B cell (primary cell): ENCODE measurements around the gene ZNF438. TPM values are rescaled to one million over a fixed set of nuclear protein-coding genes. Genes with fewer than 3 reads are reported as not detected.

Experiments
- ATAC-seq: fragments of 200-7000 bp; cut with Tn5 transposase; one replicate; pipeline ENCODE4 v1.10.0; 2021; ENCODE audit warnings: low read depth, mild to moderate bottlenecking, moderate number of reproducible peaks, moderate library complexity
- CTCF ChIA-PET: fragments of 350-600 bp; sonication (Branson Sonifier 250); formaldehyde crosslinking; loops from one replicate; lab custom pipeline; 2021; ENCODE audit warnings: antibody characterized with exemption, inconsistent platforms; lab: Charles Lee
- POLR2A ChIA-PET: fragments of 350-600 bp; sonication (Branson Sonifier 250); formaldehyde crosslinking; loops from one replicate; lab custom pipeline; 2021; ENCODE audit warnings: antibody characterized with exemption; lab: Charles Lee
- DNase-seq: peaks from one replicate; pipeline ENCODE4 v3.0.0; 2013
- H2AFZ ChIP-seq: 2 replicates; pipeline ENCODE4 v1.6.1; 2012; ENCODE audit warnings: mild to moderate bottlenecking, low read depth, low read length; ENCODE audit not compliant: insufficient read depth, poor library complexity, severe bottlenecking
- H3K27ac ChIP-seq, 2 donors: 1 replicate in 1 of 2; 2 replicates in 1 of 2; pipeline ENCODE4 v1.5.1; 2012 to 2013; ENCODE audit warnings: low read length in 2 of 2, mild to moderate bottlenecking in 2 of 2, moderate library complexity in 1 of 2
- H3K27me3 ChIP-seq, 4 experiments: fragments of 200-600 bp in 1 of 4; sonication (generic) in 1 of 4; replicated peaks in 1 of 4; 1 replicate in 2 of 4; 2 replicates in 2 of 4; pipeline versions ENCODE4 v1.6.1 to v1.7.0; 2013 to 2016; ENCODE audit warnings: low read length in 3 of 4, mild to moderate bottlenecking in 2 of 4, mixed read lengths in 1 of 4, moderate library complexity in 1 of 4; ENCODE audit not compliant: insufficient read depth in 4 of 4, control insufficient read depth in 3 of 4; ENCODE audit errors: control extremely low read depth in 1 of 4
- H3K36me3 ChIP-seq, 2 experiments: replicated peaks in 1 of 2; 1 replicate in 1 of 2; 2 replicates in 1 of 2; pipeline versions ENCODE4 v1.6.1 to v1.7.1; 2013; ENCODE audit warnings: low read length in 1 of 2; ENCODE audit not compliant: insufficient read depth in 2 of 2, control insufficient read depth in 1 of 2; ENCODE audit errors: control extremely low read depth in 1 of 2, extremely low read depth in 1 of 2
- H3K4me1 ChIP-seq, 2 donors: fragments of 200-600 bp in 1 of 2; sonication (generic) in 1 of 2; 1 replicate in 1 of 2; 2 replicates in 1 of 2; pipeline versions ENCODE4 v1.5.1 to v1.6.1; 2013 to 2017; ENCODE audit warnings: low read length in 2 of 2; ENCODE audit not compliant: control insufficient read depth in 2 of 2, insufficient read depth in 2 of 2
- H3K4me2 ChIP-seq: replicated peaks from 2 replicates; pipeline ENCODE3; 2012; ENCODE audit warnings: mild to moderate bottlenecking, low read depth, low read length; ENCODE audit not compliant: poor library complexity, severe bottlenecking
- H3K4me3 ChIP-seq, 5 experiments: fragments of 200-600 bp in 1 of 5; sonication (generic) in 1 of 5; 1 replicate in 3 of 5; 2 replicates in 2 of 5; pipeline versions ENCODE4 v1.5.1 to v1.7.0; 2011 to 2016; ENCODE audit warnings: low read length in 4 of 5, mild to moderate bottlenecking in 4 of 5, low read depth in 2 of 5, control low read depth in 1 of 5, moderate library complexity in 1 of 5; ENCODE audit not compliant: insufficient read depth in 1 of 5; ENCODE audit errors: control extremely low read depth in 1 of 5, extremely low read depth in 1 of 5
- H3K79me2 ChIP-seq: fragments of 200-600 bp; sonication (generic); one replicate; pipeline ENCODE4 v1.6.0; 2016; ENCODE audit warnings: low read length; ENCODE audit not compliant: control insufficient read depth, insufficient read depth
- H3K9ac ChIP-seq: fragments of 200-600 bp; sonication (generic); 2 replicates; pipeline ENCODE4 v1.6.1; 2017; ENCODE audit warnings: mild to moderate bottlenecking, low read length, moderate library complexity
- H3K9me3 ChIP-seq, 3 donors: one replicate each; pipeline versions ENCODE4 v1.6.1 to v1.7.1; 2013; ENCODE audit warnings: low read length in 2 of 3; ENCODE audit not compliant: control insufficient read depth in 2 of 3, insufficient read depth in 1 of 3; ENCODE audit errors: control extremely low read depth in 1 of 3
- H4K20me1 ChIP-seq: 2 replicates; pipeline ENCODE4 v1.6.0; 2012; ENCODE audit warnings: mild to moderate bottlenecking, low read length; ENCODE audit not compliant: insufficient read depth, control insufficient read depth, poor library complexity, severe bottlenecking
- H3K27ac Mint-ChIP-seq: one replicate; pipeline ENCODE4 v1.8.0; 2021; ENCODE audit warnings: mixed read lengths
- H3K27me3 Mint-ChIP-seq: one replicate; pipeline ENCODE4 v1.8.0; 2021; ENCODE audit warnings: mixed read lengths
- H3K4me1 Mint-ChIP-seq: one replicate; pipeline ENCODE4 v1.8.0; 2021; ENCODE audit warnings: mixed read lengths
- H3K4me3 Mint-ChIP-seq: one replicate; pipeline ENCODE4 v1.8.0; 2021; ENCODE audit warnings: mixed read lengths
- H3K9me3 Mint-ChIP-seq: one replicate; pipeline ENCODE4 v1.8.0; 2022; ENCODE audit warnings: mixed read lengths; ENCODE audit not compliant: insufficient read depth
- CTCF ChIP-seq: fragments of 200-600 bp; IDR thresholded peaks from one replicate; pipeline ENCODE4 v1.8.0; 2022; ENCODE audit warnings: antibody characterized with exemption, mild to moderate bottlenecking
- EZH2 ChIP-seq: IDR thresholded peaks from 2 replicates; pipeline ENCODE4 v1.6.1; 2012; ENCODE audit warnings: borderline replicate concordance, low read depth, mild to moderate bottlenecking, moderate library complexity, low read length; ENCODE audit not compliant: insufficient read depth, poor library complexity, severe bottlenecking
- WGBS: methylation state at CpG from one replicate; pipeline ENCODE4 v1.1.5; 2013; ENCODE audit warnings: missing lambda C conversion rate; ENCODE audit not compliant: insufficient coverage; 5-methylcytosine and 5-hydroxymethylcytosine counted together
- intact Hi-C: fragments of 100-400 bp; cut with micrococcal nuclease; formaldehyde crosslinking; loops from one replicate; pipeline ENCODE4 v1.10.0; 2022
- polyA plus RNA-seq: library from polyadenylated mRNA; depleted of rRNA; stranded (reverse); fragments of >200 nt; gene quantifications from 2 replicates; pipeline ENCODE4 v1.2.3, GENCODE V29; 2012
- total RNA-seq, 2 donors: library from RNA; stranded (reverse); fragments of 120-200 nt in 1 of 2; gene quantifications; 1 replicate in 1 of 2; 2 replicates in 1 of 2; pipeline versions ENCODE4 v1.2.3 to v1.2.4, GENCODE V29; 2013 to 2022

Gene ZNF438
- total and polyA plus RNA-seq, 2 donors (not counting 1 experiment from before 2014, with no cell fraction given) = 2.0 to 3.7 TPM

- WGBS = no CpG with 5 or more reads among the region's 1 CpG
- intact Hi-C loops = loop anchor here (10.0 kb wide), 2 partner anchors 331 to 1409 kb away; partner anchors contain the start of gene CCDC7
- H3K27ac ChIP-seq = no peak overlapping the region
- H3K9ac ChIP-seq = no peak overlapping the region
- H3K4me3 Mint-ChIP-seq = no peak overlapping the region
- ATAC-seq = no peak
- peaks cover 3% of the 10 kb centered on the region for H3K9me3 Mint-ChIP-seq
- no peak overlapping the region for H3K27ac Mint-ChIP-seq
- no peaks in the 10 kb centered on the region for H3K27me3 Mint-ChIP-seq
- POLR2A ChIA-PET = no interaction called here
- CTCF ChIA-PET = interaction anchor here (0.6 kb wide), 1 partner anchor 13 kb away, joined by 3 read pairs; no protein-coding TSS in a partner anchor
- no peak overlapping the region for H2AFZ ChIP-seq
- no peaks in the 10 kb centered on the region for H3K36me3 ChIP-seq
- H3K4me2 ChIP-seq = no peak overlapping the region
- no peak for DNase-seq
- H3K4me3 ChIP-seq = no peak overlapping the region
- no peaks in the 10 kb centered on the region for H3K27me3 ChIP-seq
- H3K4me1 Mint-ChIP-seq = peaks cover 13% of the 10 kb centered on the region
- no peak for TF ChIP-seq EZH2
- no peak for TF ChIP-seq CTCF
- no peaks in the 10 kb centered on the region for H3K9me3 ChIP-seq
- H3K4me1 ChIP-seq = peaks cover 7 to 16% of the 10 kb centered on the region in 2 donors
- H4K20me1 ChIP-seq = no peaks in the 10 kb centered on the region
- peaks cover 6% of the 10 kb centered on the region for H3K79me2 ChIP-seq
Observed at GRCh38 chr10:31035266-31035798, 3.7 kb upstream of the ZNF438 start.

- ATAC-seq (no peak), DNase-seq (no peak)
- no peak overlapping the region for H3K9ac ChIP-seq
- H3K79me2 ChIP-seq = peaks cover 9% of the 10 kb centered on the region
- Mint-ChIP-seq H3K27me3 (no peaks in the 10 kb centered on the region), H3K9me3 (peaks cover 3% of the 10 kb centered on the region), H3K4me1 (peaks cover 13% of the 10 kb centered on the region), H3K4me3 (no peak overlapping the region), H3K27ac (no peak overlapping the region)
- H3K9me3 ChIP-seq = no peaks in the 10 kb centered on the region
- intact Hi-C loops = loop anchor here (5.0 to 10.0 kb wide), 4 partner anchors 330 to 1410 kb away; partner anchors contain the start of gene CCDC7
- ChIA-PET CTCF (interaction anchor here (0.6 kb wide), 1 partner anchor 14 kb away, joined by 3 read pairs; no protein-coding TSS in a partner anchor), POLR2A (no interaction called here)
- H3K4me2 ChIP-seq = no peak overlapping the region
- no peak for TF ChIP-seq EZH2
- H3K27ac ChIP-seq = no peak overlapping the region
- H3K36me3 ChIP-seq = no peaks in the 10 kb centered on the region
- peaks cover 7 to 16% of the 10 kb centered on the region in 2 donors for H3K4me1 ChIP-seq
- no peaks in the 10 kb centered on the region for H3K27me3 ChIP-seq
- H3K4me3 ChIP-seq = no peak overlapping the region
- no peak overlapping the region for H2AFZ ChIP-seq
- no peaks in the 10 kb centered on the region for H4K20me1 ChIP-seq
- 100% methylated on average over 2 of the region's 2 CpGs for WGBS
Observed at GRCh38 chr10:31034098-31034909, 2.6 kb upstream of the ZNF438 start.
